Activated CD8-positive, alpha-beta memory T cell treated with anti-CD3 and anti-CD28 coated beads, Interleukin-2, amount 50 U/mL, for 4 hours (primary cell): Measurements from ENCODE around the gene MFGE8.

Experiments used
- DNase-seq: peaks from one replicate; pipeline ENCODE4 v3.0.0-alpha.2; 2020

The MFGE8 gene

GRCh38 chr15:88897456-88898194, 15.6 kb downstream of the MFGE8 start:
- DNase-seq, result peak; percentile 73

- DNase-seq, result no peak
Observed at GRCh38 chr15:88897142-88897455, 16.1 kb downstream of the MFGE8 start.

- no peak for DNase-seq
Observed at GRCh38 chr15:88896333-88897033, 16.7 kb downstream of the MFGE8 start.

GRCh38 chr15:88894819-88895767, 18.1 kb downstream of the MFGE8 start, which contains the start of gene HAPLN3:
TSS of gene HAPLN3 (minus strand) at chr15:88895544. CDS start at chr15:88887298, 8,246 bp downstream.
- peak; percentile 69 for DNase-seq

- DNase-seq, result peak; percentile 89
Observed at GRCh38 chr15:88894348-88894818, 18.8 kb downstream of the MFGE8 start.

GRCh38 chr15:88891540-88892254, 21.5 kb downstream of the MFGE8 start:
- DNase-seq, result no peak

- no peak for DNase-seq
Observed at GRCh38 chr15:88890495-88890894, 22.7 kb downstream of the MFGE8 start.

- no peak for DNase-seq
Observed at GRCh38 chr15:88888719-88889118, 24.5 kb downstream of the MFGE8 start.

GRCh38 chr15:88887068-88887580, 26.1 kb downstream of the MFGE8 start:
- DNase-seq, result no peak

- no peak for DNase-seq
Observed at GRCh38 chr15:88882785-88883184, 30.4 kb downstream of the MFGE8 start.

GRCh38 chr15:88881775-88882174, 31.4 kb downstream of the MFGE8 start:
- DNase-seq, result no peak

GRCh38 chr15:88880944-88881740, 32.0 kb downstream of the MFGE8 start:
- no peak for DNase-seq

- peak; percentile 31 for DNase-seq
Observed at GRCh38 chr15:88878720-88879184, 34.4 kb downstream of the MFGE8 start.

GRCh38 chr15:88877906-88878305, 35.3 kb downstream of the MFGE8 start:
- DNase-seq, result no peak

- DNase-seq, result no peak
Observed at GRCh38 chr15:88877415-88877814, 35.8 kb downstream of the MFGE8 start.

GRCh38 chr15:88876573-88876972, 36.6 kb downstream of the MFGE8 start:
- DNase-seq, result no peak

- DNase-seq, result no peak
Observed at GRCh38 chr15:88874684-88875083, 38.5 kb downstream of the MFGE8 start.

GRCh38 chr15:88874275-88874674, 38.9 kb downstream of the MFGE8 start:
- DNase-seq, result no peak

- DNase-seq, result no peak
Observed at GRCh38 chr15:88873786-88874185, 39.4 kb downstream of the MFGE8 start.

GRCh38 chr15:88872706-88873105, 40.5 kb downstream of the MFGE8 start:
- DNase-seq, result no peak

- DNase-seq, result no peak
Observed at GRCh38 chr15:88872106-88872505, 41.1 kb downstream of the MFGE8 start.
